NCI-H128 (cell line): Measurements from ENCODE around the gene MADCAM1.

Source experiments
- DNase-seq: peaks from one replicate; lab custom pipeline; 2025; ENCODE audit not compliant: unreplicated experiment; lab: John Stamatoyannopoulos, UW

Gene MADCAM1

DNA sequence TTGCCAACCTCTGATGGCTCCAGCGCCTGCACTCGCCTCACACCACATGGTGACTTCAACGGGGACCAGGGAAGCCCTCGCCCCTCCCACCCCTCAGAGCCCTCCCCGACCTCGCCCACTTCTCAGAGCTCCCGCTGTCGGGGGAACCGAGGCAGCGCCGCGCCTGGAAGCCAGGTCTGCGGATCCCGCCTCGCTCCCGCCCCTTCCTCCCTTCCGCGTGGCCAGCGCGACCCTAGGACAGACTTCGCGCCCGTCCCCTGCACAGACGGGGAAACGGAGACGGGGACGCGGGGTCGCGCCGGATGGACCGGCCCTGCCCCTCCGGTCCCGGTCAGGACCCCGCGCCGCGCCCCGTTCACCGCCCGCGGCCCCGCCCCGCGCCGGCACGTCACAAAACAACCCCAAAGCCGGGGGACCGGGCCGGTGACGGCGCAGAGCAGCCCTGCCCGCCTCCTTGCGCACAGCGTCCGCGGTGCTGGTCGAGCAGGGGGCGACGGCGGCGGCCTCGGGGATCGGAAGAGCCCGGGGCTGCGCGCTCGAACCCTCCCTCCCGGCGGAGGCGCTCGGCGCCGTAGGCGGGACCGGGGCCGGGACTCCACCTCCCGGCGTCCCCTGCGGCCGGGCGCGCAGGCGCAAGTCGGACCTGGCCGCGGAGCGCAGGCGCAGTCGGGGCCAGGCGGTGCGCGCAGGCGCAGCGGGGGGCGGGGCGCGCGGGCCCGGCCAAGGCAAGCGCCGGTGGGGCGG lies 34.9 kb downstream of the MADCAM1 start:
- DNase-seq: peak; percentile 65

DNA sequence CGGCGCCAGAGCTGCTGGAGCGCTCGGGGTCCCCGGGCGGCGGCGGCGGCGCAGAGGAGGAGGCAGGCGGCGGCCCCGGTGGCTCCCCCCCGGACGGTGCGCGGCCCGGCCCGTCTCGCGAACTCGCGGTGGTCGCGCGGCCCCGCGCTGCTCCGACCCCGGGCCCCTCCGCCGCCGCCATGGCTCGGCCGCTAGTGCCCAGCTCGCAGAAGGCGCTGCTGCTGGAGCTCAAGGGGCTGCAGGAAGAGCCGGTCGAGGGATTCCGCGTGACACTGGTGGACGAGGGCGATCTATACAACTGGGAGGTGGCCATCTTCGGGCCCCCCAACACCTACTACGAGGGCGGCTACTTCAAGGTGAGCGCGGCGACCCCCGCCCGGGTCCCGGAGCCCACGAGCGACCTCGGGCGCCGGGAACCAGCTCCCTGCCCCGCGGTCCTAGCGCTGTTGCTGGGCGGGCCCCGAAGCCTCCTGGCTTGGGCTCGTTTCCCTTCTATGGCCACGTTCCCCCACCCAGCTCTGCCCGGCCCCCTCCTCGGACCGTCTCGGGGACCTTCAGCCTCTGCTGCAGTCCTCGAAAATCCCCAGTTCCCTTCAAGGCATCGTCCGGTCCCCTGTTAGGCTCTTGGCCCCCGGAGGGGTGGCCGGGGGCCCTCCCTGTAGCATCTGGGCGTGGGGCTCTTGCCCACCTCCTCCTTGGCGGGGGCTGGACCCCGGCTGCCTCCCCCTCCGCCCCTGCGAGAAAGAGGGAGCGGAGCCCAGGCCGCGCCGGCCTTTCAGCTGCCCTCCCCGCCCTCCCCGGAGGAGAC lies 35.7 kb downstream of the MADCAM1 start, which contains the start of gene CDC34:
Gene CDC34 (plus strand): TSS at position 8 of the 808 bp plus-strand sequence. CDS start 172 bp downstream, at position 180.
- DNase-seq: no peak

DNA sequence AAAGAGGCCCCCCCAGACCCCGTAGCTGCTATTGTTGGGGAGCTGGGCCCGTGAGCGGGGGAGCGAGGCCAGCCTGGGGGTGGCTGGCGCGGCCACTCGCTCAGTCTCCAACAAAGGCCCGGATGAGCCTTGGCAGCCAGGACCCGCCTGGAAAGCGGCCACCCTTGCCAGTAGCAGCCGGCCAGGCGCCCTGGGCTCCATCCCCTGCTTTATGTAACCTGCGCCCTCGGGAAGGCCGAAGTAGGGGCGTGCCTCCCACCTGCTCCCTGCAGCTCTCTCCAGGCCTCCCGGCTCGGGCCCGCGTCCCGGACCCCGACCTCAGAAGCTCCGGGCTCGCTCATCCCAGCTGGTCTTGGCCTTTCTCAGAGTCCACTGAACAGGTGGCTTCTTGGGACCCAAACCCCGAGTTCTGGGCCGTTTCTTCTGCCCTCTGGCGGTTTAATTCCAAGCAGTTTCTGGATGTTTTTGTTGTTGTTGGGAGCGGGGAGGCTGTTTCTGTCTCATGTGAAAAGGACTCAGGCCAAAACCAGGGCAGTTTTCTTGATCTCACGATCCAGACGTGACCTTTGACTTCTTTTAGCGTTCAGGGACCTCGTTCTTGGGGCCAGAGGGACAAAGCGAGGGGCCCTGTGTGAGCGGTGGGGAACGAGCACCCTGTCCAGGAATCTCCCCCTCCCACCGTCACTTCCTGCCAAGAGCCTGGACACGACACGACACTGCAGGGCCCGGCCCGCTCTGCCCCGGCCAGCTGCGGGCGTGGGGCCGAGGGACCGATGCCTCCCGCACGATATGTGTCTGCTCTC lies 36.5 kb downstream of the MADCAM1 start:
- DNase-seq: no peak

DNA sequence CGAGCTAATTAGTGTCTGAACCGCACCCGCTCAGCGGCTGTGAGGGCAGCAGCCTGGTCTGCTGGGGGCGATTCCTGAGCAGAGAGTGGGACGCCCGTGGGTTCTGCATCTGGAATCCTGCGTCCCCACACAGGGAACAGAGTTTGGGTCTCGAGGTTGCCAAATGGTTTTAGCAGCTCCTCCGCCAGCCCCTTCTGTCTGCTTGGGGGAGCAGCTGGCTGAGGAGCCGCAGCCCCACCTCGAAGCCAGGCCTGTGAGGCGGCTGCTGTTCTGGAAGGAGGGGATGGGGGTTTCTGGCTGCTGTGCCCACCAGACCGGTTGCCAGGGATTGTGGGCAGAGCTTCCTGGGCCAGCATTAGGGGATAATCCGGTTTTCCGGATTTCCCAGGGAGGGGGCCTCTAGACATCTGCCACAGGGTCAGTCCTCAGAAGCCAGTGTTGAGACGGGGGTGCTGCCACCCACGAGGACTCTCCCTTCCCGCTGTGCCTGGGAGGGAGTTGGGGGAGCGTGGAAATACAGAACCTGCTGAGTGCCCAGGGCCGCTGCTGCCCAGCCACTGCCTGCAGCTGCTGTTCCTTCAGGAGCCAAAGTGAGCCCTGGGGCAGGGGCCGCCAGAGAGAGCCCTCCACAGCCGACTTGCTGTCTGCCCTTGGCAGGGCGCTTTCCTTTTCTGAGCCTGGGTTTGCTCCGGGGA lies 37.2 kb downstream of the MADCAM1 start:
- no peak for DNase-seq

DNA sequence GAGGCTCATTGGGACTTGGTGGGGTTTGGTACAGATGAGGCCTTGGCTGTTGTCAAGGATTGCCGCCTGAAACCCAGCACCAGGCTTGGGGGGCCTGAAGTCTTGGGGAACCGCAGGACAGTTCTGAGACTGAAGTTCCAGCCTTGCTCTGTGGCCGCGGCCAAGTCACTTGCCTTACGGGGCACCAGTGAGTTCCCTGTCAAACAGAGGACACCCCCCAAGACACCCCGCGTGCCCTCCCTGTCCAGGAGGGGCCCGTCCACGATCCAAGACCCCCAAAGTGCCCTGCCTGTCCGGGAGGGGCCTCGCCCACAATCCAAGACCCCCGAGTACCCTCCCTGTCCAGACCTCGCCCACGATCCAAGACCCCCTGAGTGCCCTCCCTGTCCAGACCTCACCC lies 37.8 kb downstream of the MADCAM1 start:
- no peak for DNase-seq

DNA sequence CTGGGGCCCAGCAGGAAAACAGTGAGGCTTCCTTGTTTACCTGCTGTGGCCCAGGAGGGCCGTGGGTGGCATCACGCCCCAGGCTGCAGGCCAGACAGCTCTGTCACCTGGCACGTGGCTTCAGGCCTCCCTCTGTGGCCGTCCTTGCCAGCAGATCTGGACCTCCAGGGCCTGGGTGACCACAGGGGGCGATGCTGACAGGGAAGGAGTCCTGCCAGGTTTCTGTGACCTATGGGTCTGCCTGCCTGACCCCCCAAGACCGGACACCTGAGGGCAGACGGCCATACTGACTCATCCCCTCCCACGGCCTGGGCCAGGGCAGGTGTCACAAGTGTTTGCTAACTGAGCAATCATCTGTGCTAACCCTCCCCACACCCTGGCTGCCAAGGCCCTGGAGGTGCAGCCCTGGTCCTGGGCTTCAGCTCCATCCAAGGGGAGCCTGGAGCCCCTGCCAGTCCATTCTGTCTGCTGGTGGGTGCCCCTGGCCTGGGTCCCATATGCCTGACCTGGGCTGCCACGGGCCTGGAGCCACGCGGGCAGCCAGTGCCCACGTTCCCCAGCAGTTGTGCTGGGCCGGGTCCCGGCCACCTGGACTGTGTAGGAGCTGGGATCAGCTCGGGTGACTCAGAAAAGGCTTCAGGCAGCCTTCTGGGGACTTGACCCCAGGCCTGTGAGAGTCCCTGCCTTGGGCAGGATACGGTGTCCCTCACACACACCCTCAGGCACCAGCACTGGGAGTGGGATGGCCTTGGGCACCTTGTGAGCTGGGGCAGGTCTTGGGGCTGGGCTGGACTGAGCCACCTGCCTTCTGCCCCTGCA lies 38.9 kb downstream of the MADCAM1 start:
- DNase-seq: no peak

DNA sequence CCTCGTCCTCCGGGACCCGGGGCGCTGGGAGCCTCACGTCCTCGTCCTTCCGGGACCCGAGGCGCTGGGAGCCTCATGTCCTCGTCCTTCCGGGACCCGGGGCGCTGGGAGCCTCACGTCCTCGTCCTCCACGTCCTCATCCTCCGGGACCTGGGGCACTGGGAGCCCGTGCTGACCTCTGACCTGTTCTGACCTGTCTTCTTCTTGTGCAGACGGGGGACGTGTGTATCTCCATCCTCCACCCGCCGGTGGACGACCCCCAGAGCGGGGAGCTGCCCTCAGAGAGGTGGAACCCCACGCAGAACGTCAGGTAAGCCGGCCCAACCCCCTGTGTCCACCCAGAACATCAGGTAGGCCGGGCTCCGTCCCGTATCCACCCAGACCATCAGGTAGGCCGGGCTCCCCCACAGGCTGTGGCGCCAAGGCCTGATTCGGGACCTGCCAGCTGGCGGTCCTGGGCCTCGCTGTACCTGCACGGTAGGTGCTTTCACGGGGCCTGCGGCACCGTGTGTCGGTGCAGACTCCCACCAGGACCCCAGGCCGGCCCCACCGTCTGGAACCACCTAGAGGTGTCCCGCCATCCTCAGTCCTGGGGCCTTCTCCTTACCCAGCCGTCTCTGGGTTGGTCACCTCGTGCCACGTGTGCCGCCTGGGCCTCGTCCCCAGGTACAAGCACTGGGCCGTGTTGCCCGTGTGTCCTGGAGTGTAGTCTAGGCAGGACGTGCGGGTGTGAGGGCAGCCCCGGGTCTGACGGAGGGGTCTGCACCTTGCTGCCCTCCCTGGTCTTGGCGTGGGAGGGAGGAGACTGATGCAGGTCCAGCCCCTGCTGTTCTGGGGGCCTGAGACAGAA lies 40.0 kb downstream of the MADCAM1 start:
- DNase-seq: no peak

DNA sequence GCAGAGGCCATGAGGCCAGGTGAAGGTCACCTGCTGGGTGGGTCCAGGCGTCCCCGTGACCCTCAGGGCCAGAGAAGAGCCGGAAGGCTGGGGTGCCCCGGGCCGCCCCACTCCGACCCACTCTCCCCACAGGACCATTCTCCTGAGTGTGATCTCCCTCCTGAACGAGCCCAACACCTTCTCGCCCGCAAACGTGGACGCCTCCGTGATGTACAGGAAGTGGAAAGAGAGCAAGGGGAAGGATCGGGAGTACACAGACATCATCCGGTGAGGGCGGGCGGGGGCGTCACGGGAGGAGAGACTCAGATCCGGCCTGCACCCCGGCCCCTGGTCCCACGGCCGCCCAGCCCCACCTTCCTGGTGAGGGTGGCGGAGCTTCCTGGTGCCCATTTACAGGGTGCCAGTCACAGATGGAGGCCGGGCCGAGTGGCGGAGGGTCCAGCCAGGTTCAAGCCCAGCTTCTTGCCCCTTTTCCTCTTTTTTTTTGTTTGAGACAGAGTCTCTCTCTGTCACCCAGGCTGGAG lies 40.7 kb downstream of the MADCAM1 start:
- DNase-seq: no peak

DNA sequence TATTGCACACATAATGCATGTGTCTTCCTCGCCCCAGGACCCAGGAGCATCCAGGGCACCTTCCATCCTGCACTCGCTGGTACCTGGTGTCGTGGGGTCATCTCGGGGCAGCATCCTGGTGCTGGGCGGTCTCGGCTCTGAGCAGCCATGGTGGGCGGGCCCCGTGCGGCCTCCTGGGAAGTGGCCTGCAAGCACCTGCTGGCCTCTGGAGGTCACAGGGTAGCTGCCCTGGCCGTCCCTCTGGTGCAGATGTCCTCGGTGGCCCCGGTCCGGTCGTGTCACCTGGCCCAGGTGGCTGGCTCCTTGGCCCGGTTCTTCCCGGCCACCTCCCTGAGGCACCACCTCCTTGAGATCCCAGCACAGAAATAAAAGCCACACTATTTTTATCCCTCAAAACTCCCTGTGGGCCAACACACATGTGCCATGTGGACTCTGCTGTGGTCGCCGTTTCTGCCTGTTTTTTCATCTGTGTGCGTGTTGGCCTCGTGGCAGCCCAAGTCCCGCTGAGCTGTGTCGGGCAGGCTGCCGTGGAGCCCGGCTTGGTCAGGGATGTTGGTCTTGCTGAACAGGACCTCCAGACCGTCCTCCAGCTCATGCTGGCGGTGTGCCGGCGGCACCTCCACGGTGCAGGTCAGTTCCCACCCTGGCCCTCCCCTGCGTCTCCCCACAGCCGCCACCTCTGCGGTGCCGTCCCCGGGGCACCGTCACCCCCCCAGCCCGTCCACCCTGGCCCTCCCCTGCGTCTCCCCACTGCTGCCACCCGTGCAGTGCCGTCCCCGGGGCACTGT lies 42.5 kb downstream of the MADCAM1 start:
- no peak for DNase-seq

DNA sequence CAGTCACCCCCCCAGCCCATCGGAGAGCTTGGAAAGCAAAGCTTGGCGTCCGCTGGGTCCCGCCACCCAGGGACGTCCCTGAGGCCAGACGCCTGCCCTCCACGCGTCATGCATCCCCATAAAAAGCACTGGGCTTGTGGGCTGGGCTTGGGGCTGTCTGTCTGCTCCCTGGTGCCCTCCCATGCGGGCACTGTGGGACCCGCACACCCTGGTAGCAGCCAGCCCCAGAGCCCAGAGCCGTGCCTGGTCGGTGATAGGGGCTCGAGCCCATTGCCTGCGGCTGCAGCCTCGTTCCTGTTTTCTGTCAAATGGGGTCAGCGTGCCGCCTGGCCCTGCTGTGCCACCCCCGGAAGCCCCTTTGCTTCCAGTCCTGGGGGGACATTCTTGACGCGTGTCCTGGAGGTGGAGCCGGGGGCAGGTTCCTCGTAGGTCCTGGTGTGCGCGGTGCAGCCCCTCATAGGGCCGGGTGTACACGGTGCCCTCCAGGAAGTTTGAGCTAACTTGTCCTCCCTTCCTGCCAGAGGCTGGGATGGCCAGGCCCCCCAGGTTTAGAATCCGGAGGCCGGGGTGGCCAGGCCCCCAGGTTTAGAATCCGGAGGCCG lies 43.2 kb downstream of the MADCAM1 start:
- DNase-seq: no peak

DNA sequence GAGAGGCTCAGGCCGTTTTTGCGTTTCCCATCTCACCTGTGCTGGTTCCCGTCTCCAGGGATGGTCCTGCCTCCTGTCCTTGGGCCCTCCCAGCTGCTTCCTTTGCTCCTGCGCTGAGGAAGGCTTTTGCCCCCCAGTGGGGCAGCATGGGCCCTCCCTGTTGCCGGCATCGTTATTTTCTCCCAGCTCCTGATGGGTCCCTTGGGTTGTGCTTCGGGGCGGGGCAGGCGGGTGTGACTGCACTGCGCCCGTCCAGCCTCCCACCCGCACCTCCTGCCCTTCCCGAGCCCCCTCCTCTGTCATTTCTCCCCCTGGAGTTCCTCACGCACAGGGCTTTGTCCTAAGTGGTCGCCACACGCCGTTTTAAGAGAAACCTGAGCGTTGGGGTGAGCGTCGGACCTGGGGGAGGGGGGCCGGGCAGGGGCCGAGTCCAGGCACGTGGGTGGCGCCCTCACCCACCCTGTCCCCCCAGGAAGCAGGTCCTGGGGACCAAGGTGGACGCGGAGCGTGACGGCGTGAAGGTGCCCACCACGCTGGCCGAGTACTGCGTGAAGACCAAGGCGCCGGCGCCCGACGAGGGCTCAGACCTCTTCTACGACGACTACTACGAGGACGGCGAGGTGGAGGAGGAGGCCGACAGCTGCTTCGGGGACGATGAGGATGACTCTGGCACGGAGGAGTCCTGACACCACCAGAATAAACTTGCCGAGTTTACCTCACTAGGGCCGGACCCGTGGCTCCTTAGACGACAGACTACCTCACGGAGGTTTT lies 44.8 kb downstream of the MADCAM1 start:
- no peak for DNase-seq

DNA sequence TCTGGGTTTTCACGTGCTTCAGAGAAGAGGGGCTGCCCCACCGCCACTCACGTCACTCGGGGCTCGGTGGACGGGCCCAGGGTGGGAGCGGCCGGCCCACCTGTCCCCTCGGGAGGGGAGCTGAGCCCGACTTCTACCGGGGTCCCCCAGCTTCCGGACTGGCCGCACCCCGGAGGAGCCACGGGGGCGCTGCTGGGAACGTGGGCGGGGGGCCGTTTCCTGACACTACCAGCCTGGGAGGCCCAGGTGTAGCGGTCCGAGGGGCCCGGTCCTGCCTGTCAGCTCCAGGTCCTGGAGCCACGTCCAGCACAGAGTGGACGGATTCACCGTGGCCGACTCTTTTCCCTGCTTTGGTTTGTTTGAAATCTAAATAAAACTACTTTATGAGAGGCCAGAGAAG lies 45.4 kb downstream of the MADCAM1 start:
- no peak for DNase-seq

DNA sequence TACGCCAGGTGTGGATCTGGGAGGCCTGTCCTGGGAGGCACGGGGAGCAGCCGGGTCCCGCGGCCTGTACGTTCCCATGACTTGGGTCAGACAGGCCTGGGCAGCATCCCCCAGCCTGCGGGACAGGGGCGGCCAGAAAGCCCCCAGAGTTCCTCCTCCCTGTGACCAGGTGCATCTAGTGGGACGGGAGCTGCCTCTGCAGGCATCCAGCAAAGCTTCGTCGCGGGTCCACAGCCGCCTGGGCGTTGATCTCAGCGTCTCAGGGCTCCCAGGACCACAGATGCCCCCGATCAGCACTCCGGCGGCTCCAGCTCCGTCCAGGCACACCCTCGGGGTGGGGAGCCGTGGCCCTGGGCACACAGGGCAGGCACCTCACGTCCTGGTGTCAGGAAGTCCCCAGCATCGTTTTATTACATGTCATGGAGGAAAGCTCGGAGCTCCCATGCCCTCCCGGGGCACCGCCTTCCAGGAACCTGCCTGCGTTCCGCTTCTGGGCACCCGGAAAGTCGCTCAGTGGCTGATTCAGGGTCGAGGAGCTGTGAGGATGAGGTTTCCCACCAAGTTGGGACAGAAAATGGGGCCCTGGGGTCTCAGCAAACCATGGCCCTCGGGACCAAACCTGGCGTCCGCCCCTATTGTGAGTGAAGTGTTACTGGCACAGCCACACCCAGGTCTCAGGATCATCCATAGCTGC lies 46.0 kb downstream of the MADCAM1 start:
- no peak for DNase-seq

DNA sequence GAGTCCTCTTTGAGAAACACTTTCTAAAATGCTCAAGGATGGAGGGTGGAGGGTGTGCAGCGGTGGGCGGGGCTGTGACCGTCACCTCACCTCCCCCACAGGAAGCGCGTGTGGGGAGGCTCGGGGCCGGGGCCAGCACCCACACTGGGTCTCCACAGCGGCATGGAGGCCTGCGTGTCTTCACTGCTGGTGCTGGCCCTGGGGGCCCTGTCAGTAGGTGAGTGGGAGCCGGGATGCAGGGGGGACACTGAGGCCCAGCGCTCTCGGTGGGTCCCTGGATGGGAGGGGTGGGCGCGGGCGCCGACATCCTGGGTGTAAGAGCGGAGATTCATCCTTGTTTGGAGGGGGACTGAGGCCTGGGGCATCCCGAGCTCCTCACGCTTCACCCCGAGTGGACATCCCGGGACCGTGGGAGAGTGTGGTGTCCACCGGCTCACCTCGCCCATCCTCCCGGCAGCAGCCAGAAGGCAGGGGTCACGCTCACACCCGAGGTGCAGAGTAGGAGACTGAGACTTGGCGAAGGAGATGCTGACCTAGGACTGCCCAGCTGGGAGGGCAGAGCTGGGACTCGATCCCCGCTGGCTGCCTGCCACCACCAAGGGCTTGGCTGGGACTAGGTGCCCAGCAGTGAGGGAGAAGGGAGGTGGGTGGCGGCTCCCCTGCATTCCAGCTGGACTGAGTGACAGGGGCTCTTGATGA lies 47.8 kb downstream of the MADCAM1 start, which contains the start of gene GZMM:
Gene GZMM (plus strand): TSS at position 144 of the 699 bp plus-strand sequence. CDS start 19 bp downstream, at position 163.
- no peak for DNase-seq

DNA sequence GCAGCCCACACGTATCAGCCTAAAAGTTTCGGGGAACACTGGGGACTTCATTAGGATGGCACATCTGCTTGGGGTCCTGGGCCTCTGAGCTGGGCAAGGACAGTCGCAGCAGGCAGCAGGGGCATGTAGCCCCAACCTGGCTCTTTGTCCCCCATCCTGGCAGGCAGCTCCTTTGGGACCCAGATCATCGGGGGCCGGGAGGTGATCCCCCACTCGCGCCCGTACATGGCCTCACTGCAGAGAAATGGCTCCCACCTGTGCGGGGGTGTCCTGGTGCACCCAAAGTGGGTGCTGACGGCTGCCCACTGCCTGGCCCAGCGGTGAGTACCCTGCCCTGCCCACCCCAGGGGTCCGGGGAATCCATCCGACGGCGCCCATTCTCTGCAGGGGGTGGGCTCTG lies 50.8 kb downstream of the MADCAM1 start:
- DNase-seq: no peak
